Activated naive CD4-positive, alpha-beta T cell treated with anti-CD3 and anti-CD28 coated beads, Interleukin-2, amount 10 ng/mL, durations not matched to agents 7 days and 5 days (primary cell): ENCODE data around the gene TMC8.
A peak's percentile ranks its signal among the peaks of the same experiment; 100 is the strongest.
"Not testable (repeated sequence)": the region's sequence is repeated elsewhere in the genome, so short reads cannot be mapped to it uniquely, and the experiment has no call there.

ENCODE experiments used
- CTCF ChIA-PET: fragments of 350-600 bp; sonication (Branson Sonifier 250); formaldehyde crosslinking; loops from one replicate; lab custom pipeline; 2021; ENCODE audit warnings: antibody characterized with exemption; lab: Charles Lee
- DNase-seq: peaks from one replicate; pipeline ENCODE4 v3.0.0-alpha.2; 2020
- H3K27ac Mint-ChIP-seq: one replicate; pipeline ENCODE4 v1.8.0; 2021; ENCODE audit warnings: mild to moderate bottlenecking, moderate library complexity, mixed read lengths
- H3K27me3 Mint-ChIP-seq: one replicate; pipeline ENCODE4 v1.8.0; 2021; ENCODE audit warnings: mild to moderate bottlenecking, mixed read lengths
- H3K36me3 Mint-ChIP-seq: one replicate; pipeline ENCODE4 v1.8.0; 2021; ENCODE audit warnings: mixed read lengths
- H3K4me1 Mint-ChIP-seq: one replicate; pipeline ENCODE4 v1.8.0; 2021; ENCODE audit warnings: mixed read lengths
- H3K4me3 Mint-ChIP-seq: one replicate; pipeline ENCODE4 v1.8.0; 2021; ENCODE audit warnings: mild to moderate bottlenecking, moderate library complexity, mixed read lengths
- H3K9me3 Mint-ChIP-seq: one replicate; pipeline ENCODE4 v1.8.0; 2021; ENCODE audit warnings: mixed read lengths

Gene TMC8, protein sequence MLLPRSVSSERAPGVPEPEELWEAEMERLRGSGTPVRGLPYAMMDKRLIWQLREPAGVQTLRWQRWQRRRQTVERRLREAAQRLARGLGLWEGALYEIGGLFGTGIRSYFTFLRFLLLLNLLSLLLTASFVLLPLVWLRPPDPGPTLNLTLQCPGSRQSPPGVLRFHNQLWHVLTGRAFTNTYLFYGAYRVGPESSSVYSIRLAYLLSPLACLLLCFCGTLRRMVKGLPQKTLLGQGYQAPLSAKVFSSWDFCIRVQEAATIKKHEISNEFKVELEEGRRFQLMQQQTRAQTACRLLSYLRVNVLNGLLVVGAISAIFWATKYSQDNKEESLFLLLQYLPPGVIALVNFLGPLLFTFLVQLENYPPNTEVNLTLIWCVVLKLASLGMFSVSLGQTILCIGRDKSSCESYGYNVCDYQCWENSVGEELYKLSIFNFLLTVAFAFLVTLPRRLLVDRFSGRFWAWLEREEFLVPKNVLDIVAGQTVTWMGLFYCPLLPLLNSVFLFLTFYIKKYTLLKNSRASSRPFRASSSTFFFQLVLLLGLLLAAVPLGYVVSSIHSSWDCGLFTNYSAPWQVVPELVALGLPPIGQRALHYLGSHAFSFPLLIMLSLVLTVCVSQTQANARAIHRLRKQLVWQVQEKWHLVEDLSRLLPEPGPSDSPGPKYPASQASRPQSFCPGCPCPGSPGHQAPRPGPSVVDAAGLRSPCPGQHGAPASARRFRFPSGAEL

DNA sequence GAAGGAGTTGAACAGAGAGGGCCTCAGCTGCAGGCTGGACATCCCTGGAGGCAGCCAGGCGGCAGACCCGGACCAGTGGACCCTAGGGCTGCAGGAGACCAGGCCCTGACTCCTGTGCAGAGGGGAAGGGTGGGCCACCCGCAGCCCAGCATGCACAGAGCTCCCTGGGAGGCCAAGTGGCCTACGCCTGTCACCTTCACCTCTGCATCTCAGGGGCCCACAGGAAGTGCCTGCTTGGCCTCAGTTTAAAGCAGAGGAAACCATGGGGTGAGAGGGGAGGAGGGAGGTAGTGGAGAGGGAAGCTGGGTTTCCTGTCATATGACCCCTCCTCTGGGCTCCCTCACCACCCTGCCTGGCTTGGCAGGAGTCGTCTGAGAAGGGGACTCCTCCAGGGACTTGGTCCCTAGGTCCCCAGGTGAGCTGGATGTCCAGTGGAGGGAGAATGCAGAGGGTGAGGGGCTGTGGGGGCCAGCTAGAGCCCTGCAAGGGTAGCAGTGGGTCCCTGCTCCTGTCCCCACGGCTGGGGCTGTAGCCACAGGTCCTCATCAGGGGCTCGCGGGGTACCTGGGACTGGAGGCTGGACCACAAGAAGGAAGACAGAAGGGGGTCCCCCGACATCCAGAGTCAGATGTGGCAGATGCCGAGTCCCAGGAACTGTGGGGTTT is at the start of gene TMC8:
TSS of gene TMC8 (plus strand) at position 335 of the 665 bp plus-strand sequence. CDS start 818 bp downstream, outside the sequence.
- peak within 1 kb of the TSS; percentile 100 for H3K27ac Mint-ChIP-seq
- peak; percentile 93 for DNase-seq
- H3K4me3 Mint-ChIP-seq: peak within 1 kb of the TSS; percentile 95
- H3K36me3 Mint-ChIP-seq: peaks cover 58% of the 10 kb centered on the region
- CTCF ChIA-PET: interaction anchor here (1.2 to 2.3 kb wide), 4 partner anchors 9 to 46 kb away, joined by 4 to 10 read pairs (median 8); no protein-coding TSS in a partner anchor
- no peaks in the 10 kb centered on the region for H3K9me3 Mint-ChIP-seq
- H3K27me3 Mint-ChIP-seq: peaks cover 4% of the 10 kb centered on the region
- peaks cover 46% of the 10 kb centered on the region for H3K4me1 Mint-ChIP-seq

DNA sequence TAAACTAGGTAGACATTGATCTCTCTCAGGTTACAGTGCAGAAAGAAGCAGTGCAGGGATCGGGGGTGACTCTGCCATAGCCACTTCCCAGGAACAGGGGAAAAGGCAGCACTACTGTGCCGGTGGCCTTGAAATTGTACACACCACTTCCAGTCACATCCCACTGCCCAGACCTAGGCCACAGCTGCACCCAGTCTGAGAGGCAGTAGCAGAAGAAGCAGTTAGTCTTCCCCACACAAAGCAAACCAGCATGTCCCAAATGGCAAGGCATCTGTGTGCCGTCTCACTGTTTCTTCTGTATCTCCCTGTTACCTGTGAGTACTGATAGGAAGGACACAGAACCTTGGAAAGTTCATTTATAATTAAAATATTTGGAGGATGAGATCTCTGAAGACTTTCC is 49.0 kb upstream of the TMC8 start:
- no peak for DNase-seq
- CTCF ChIA-PET: no interaction called here
- Mint-ChIP-seq H3K27me3 (no peaks in the 10 kb centered on the region), H3K4me1 (peaks cover 16% of the 10 kb centered on the region), H3K36me3 (peaks cover 34% of the 10 kb centered on the region), H3K27ac (no peak overlapping the region), H3K4me3 (no peak overlapping the region), H3K9me3 (no peaks in the 10 kb centered on the region)

DNA sequence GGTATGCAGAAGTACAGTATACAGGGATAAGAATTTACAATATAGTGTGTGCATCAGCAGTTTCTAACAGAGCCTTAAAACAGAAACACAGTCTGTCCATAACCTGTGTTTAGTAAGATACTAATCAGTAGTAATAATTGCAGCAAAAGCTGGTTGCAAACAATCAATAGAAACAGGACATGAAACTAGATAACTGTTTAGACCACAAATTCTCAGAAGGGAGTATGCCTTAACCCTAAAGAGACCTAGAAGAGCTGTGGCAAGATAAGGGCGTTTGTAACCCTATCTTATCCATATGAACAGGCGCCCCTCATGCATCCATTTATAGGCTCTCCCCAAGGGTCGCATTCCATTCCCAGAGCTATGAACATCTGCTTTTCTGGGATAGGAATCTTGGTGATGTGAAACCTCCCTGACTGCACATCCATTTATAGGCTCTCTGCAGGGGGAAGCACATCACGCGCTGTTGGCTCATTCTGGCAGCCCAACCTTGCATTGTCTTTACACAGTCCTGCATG is 48.2 kb upstream of the TMC8 start:
- H3K9me3 Mint-ChIP-seq, H3K4me3 Mint-ChIP-seq, H3K27me3 Mint-ChIP-seq, H3K27ac Mint-ChIP-seq, DNase-seq: not testable (repeated sequence)
- H3K4me1 Mint-ChIP-seq: peaks cover 16% of the 10 kb centered on the region
- CTCF ChIA-PET: interaction anchor here (0.6 to 1.3 kb wide), 3 partner anchors 99 to 539 kb away, joined by 3 to 4 read pairs (median 3); no protein-coding TSS in a partner anchor
- peaks cover 35% of the 10 kb centered on the region for H3K36me3 Mint-ChIP-seq

DNA sequence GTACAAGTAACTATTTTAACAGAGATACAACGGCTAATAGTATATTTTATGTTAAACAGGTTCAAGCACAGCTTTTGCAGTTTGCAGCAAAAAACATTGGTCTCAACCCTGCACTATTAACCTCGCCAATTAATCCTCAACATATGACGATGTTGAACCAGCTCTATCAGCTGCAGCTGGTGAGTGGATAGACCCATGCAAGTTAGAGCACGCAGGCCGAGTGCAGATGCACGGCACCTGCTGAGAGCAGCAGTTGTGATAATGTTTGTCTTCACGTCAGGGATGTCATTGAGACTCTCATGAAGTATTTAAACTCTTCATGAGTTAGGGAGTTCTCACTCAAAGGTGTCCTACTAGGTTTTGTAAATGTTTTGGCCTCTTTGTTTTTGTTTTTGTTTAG is 47.6 kb upstream of the TMC8 start:
- no peak for DNase-seq
- no peak overlapping the region for H3K27ac Mint-ChIP-seq
- peaks cover 16% of the 10 kb centered on the region for H3K4me1 Mint-ChIP-seq
- H3K9me3 Mint-ChIP-seq: no peaks in the 10 kb centered on the region
- no peak overlapping the region for H3K4me3 Mint-ChIP-seq
- H3K36me3 Mint-ChIP-seq: peaks cover 34% of the 10 kb centered on the region
- CTCF ChIA-PET: interaction anchor here (0.6 to 2.7 kb wide), 7 partner anchors 10 to 540 kb away, joined by 3 to 28 read pairs (median 4); no protein-coding TSS in a partner anchor
- no peaks in the 10 kb centered on the region for H3K27me3 Mint-ChIP-seq

DNA sequence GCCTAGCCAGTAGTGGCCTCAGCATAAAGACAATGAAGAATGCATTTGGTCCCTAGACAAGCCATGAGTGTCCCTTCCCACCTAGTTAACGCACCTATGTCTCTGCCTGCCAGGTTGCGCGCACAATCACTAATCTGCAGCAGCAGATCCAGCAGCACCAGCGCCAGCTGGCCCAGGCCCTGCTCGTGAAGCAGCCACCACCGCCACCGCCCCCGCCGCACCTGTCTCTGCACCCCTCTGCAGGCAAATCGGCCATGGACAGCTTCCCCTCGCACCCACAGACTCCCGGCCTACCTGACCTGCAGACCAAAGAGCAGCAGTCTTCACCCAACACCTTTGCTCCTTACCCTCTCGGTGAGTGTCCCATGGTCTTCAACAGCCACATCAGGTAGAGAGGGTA is 43.8 kb upstream of the TMC8 start:
- no peak for DNase-seq
- CTCF ChIA-PET: no interaction called here
- Mint-ChIP-seq H3K27ac (no peak overlapping the region), H3K36me3 (peaks cover 40% of the 10 kb centered on the region), H3K9me3 (no peaks in the 10 kb centered on the region), H3K4me1 (peaks cover 20% of the 10 kb centered on the region), H3K27me3 (no peaks in the 10 kb centered on the region), H3K4me3 (no peak overlapping the region)

DNA sequence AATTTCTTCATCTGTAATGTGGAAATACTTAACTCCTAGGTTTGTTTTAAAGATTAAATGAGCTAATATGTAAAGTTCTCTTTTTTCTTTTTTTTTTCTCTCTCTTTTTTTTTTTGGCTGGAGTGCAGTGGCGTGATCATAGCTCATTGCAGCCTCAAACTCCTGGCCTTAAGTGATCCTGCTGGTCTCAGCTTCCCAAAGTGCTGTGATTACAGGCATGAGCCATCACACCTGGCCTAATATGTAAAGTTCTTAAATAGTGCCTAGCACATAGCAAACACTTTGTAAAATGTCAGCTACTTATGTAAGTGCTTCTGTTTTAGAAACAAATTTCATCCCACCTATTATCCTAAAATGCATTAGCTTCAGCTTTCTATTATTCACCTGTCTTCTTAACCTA is 42.0 kb upstream of the TMC8 start:
- Mint-ChIP-seq H3K36me3 (peaks cover 52% of the 10 kb centered on the region), H3K27ac (no peak overlapping the region), H3K9me3 (no peaks in the 10 kb centered on the region), H3K4me3 (no peak overlapping the region), H3K4me1 (peaks cover 7% of the 10 kb centered on the region), H3K27me3 (no peaks in the 10 kb centered on the region)
- DNase-seq: no peak
- CTCF ChIA-PET: no interaction called here

DNA sequence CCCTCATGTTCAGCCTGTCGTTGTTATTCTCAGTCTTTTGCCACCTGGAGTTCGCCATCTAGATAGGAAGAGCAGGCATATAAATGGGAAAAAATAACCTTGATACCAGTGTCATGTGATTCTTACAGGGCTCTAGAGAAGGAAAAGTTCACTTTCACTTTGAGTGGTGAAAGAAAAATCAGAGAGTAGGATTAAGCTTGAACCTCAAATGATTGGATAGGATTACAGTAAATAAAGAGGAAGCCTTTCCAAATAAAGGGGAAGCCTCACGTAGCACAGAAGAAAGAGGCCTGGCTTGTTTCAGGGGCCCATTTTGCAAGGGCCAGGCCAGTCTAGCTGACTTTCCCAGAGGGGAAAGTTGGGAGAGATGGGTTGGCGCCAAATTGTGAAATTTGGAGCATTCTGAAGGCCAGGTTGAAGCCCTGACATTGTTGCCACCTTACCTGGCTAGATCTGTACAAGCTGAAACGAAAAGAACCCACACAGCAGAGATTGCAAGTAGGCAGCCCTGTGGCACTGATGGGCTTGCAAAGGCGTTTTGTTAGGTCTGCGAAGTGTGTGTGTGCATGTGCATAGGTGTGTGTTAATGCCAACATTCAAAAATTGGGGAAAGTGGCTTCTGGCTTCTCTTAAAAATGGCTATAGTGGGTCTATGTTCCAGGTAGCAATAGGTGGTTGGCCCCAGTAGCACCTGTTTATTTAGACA is 40.8 kb upstream of the TMC8 start:
- CTCF ChIA-PET: no interaction called here
- peaks cover 59% of the 10 kb centered on the region for H3K36me3 Mint-ChIP-seq
- H3K27ac Mint-ChIP-seq: no peak overlapping the region
- no peaks in the 10 kb centered on the region for H3K9me3 Mint-ChIP-seq
- H3K4me3 Mint-ChIP-seq: no peak overlapping the region
- peaks cover 7% of the 10 kb centered on the region for H3K4me1 Mint-ChIP-seq
- no peak for DNase-seq
- H3K27me3 Mint-ChIP-seq: no peaks in the 10 kb centered on the region

DNA sequence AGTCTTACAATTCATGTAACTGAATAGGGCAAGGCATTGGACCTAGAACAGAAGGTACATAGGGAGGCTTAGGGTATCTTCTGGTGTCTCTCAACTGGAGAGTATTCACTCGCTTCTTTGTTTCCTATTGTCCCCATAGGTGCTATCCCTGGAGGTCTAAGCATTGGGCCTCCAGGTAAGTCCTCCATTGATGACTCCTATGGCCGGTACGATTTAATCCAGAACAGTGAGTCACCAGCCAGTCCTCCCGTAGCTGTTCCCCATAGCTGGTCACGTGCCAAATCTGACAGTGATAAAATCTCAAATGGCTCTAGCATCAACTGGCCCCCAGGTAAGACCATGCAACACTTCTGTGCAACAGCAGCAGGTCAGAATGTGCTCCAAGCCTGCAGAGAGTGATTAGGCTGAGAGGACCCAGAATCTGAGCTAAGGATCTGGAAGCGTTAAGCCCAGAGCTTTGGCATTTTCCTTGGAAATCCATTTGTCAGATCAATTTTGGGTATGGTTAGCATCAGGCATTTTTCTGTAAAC is 37.7 kb upstream of the TMC8 start:
- H3K36me3 Mint-ChIP-seq: peaks cover 66% of the 10 kb centered on the region
- CTCF ChIA-PET: interaction anchor here (1.4 to 1.7 kb wide), 2 partner anchors 9 to 20 kb away, joined by 4 to 12 read pairs; no protein-coding TSS in a partner anchor
- H3K9me3 Mint-ChIP-seq: no peaks in the 10 kb centered on the region

DNA sequence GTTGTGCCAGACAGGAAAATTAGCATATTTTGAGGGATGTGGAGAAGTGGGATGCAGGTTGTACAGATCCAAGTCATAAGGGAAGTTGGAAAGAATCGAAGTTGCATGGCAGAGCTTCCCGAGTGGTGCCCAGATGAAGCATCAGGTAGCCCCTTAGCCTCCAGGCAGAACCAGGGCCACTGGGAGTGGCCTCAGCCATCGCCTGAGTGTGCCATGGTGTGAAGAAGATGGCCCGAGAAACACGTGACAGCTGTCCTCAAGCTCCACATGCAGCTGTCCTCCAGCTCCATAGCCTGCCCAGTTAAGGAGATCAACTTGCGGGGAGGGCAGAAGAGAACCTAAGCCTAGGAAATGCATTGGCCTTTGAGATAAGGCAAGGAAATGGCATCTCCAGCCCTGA is 35.5 kb upstream of the TMC8 start:
- H3K36me3 Mint-ChIP-seq: peaks cover 74% of the 10 kb centered on the region
- H3K4me1 Mint-ChIP-seq: no peaks in the 10 kb centered on the region
- no peak overlapping the region for H3K4me3 Mint-ChIP-seq

More for the DNA sequence above, 37.7 kb upstream of the TMC8 start:
- Mint-ChIP-seq H3K27me3 (no peaks in the 10 kb centered on the region), H3K27ac (no peak overlapping the region), H3K4me3 (no peak overlapping the region), H3K4me1 (peaks cover 5% of the 10 kb centered on the region)
- DNase-seq: no peak

DNA sequence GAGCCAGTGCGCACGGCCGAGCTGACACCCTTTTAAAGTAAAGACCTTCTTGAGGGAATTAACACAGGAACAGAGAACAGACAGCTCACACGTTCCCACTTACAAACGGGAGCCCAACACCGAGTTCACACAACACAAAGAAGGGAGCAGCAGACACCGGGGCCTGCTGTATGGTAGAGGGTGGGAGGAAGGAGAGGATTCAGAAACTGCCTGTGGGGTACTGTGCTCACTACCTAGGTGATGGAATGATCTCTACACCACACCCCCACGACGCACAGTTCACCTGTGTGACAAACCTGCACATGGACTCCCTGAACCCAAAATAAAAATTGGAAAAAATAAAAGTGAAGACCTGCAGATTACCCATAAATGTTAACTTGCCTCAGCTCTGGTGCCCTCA is 34.5 kb upstream of the TMC8 start:
- Mint-ChIP-seq H3K4me3 (no peak overlapping the region), H3K9me3 (peaks cover 3% of the 10 kb centered on the region), H3K4me1 (no peaks in the 10 kb centered on the region), H3K27ac (no peak overlapping the region), H3K36me3 (peaks cover 79% of the 10 kb centered on the region), H3K27me3 (no peaks in the 10 kb centered on the region)
- DNase-seq: no peak
- CTCF ChIA-PET: interaction anchor here (1.0 kb wide), 1 partner anchor 11 kb away, joined by 3 read pairs; no protein-coding TSS in a partner anchor

More for the DNA sequence above, 35.5 kb upstream of the TMC8 start:
- Mint-ChIP-seq H3K9me3 (peaks cover 3% of the 10 kb centered on the region), H3K27me3 (no peaks in the 10 kb centered on the region), H3K27ac (no peak overlapping the region)
- no peak for DNase-seq
- CTCF ChIA-PET: no interaction called here

DNA sequence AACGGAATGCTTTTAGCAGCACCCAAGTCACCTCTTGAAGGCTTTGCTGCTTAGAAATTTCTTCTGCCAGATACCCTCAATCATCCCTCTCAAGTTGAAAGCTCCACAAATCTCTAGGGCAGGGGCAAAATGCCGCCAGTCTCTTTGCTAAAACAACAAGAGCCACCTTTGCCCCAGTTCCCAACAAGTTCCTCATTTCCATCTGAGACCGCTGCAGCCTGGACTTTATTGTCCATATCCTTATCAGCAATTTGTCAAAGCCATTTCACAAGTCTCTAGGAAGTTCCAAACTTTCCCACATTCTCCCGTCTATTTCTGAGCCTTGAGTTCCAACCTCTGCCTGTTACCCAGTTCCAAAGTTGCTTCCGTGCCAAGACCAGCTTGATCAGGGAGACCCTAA is 29.5 kb upstream of the TMC8 start:
- peak overlapping the region; percentile 24 for H3K27ac Mint-ChIP-seq
- no peak overlapping the region for H3K4me3 Mint-ChIP-seq
- peaks cover 58% of the 10 kb centered on the region for H3K36me3 Mint-ChIP-seq
- CTCF ChIA-PET: no interaction called here
- H3K9me3 Mint-ChIP-seq: peaks cover 3% of the 10 kb centered on the region
- no peak for DNase-seq
- no peaks in the 10 kb centered on the region for H3K4me1 Mint-ChIP-seq
- no peaks in the 10 kb centered on the region for H3K27me3 Mint-ChIP-seq

DNA sequence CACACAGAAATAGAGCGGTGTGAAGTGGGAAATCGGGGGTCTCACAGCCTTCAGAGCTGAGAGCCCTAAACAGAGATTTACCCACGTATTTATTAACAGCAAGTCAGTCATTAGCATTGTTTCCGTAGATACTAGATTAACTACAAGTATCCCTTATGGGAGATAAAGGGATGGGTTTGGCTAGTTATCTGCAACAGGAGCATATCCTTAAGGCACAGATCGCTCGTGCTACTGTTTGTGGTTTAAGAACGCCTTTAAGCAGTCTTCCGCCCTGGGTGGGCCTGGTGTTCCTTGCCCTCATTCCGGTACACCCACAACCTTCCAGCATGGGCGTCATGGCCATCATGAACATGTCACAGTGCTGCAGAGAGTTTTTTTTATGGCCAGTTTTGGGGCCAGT is 29.0 kb upstream of the TMC8 start:
- CTCF ChIA-PET: no interaction called here
- peaks cover 54% of the 10 kb centered on the region for H3K36me3 Mint-ChIP-seq
- no peak overlapping the region for H3K4me3 Mint-ChIP-seq
- H3K27ac Mint-ChIP-seq: no peak overlapping the region
- no peaks in the 10 kb centered on the region for H3K4me1 Mint-ChIP-seq
- H3K27me3 Mint-ChIP-seq: no peaks in the 10 kb centered on the region
- DNase-seq: no peak
- peaks cover 3% of the 10 kb centered on the region for H3K9me3 Mint-ChIP-seq

DNA sequence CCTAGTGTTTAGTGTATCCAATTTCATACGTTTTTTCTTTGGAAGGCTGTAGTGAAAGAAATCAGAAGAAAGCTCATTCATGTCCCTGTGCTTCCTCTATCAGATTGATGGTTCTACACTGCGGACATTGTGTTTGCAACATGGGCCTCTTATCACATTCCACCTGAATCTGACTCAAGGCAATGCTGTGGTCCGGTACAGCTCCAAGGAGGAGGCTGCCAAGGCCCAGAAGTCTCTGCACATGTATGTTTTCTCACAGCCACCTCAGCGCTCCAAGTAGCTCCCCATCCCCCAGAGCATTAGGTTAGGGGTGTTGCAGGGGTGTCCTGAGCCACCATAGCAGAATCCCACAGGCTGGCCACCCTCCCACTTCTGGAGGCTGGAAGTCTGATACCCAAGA is 27.3 kb upstream of the TMC8 start:
- no peaks in the 10 kb centered on the region for H3K4me1 Mint-ChIP-seq
- H3K4me3 Mint-ChIP-seq: no peak overlapping the region
- no peaks in the 10 kb centered on the region for H3K27me3 Mint-ChIP-seq
- no peak overlapping the region for H3K27ac Mint-ChIP-seq
- no peak for DNase-seq
- H3K36me3 Mint-ChIP-seq: peaks cover 49% of the 10 kb centered on the region
- H3K9me3 Mint-ChIP-seq: peaks cover 3% of the 10 kb centered on the region
- CTCF ChIA-PET: interaction anchor here (0.6 kb wide), 1 partner anchor 27 kb away, joined by 3 read pairs; no protein-coding TSS in a partner anchor
